OCI-LY1 (cell line): Measurements from ENCODE around the gene UBE2R2.

Experiments used
- H2AFZ ChIP-seq: fragments of 200-600 bp; sonication (generic), shearing (Covaris generic); 2 replicates; pipeline ENCODE4 v1.6.0; 2014; ENCODE audit warnings: antibody characterized with exemption, mild to moderate bottlenecking, low read length
- H3F3A ChIP-seq: fragments of 200-600 bp; sonication (generic), shearing (Covaris generic); 2 replicates; pipeline ENCODE4 v1.6.0; 2014; ENCODE audit warnings: mild to moderate bottlenecking, antibody characterized with exemption, low read length, moderate library complexity; ENCODE audit not compliant: insufficient read depth
- H3K27ac ChIP-seq: fragments of 200-600 bp; sonication (generic); 2 replicates; pipeline ENCODE4 v1.5.1; 2014; ENCODE audit warnings: low read length, mixed run types, mild to moderate bottlenecking, low read depth; ENCODE audit not compliant: poor library complexity, severe bottlenecking
- H3K27me3 ChIP-seq: fragments of 200-600 bp; sonication (generic); 2 replicates; pipeline ENCODE4 v1.6.0; 2014; ENCODE audit warnings: antibody characterized with exemption, mild to moderate bottlenecking, low read length, moderate library complexity; ENCODE audit not compliant: insufficient read depth
- H3K36me3 ChIP-seq: fragments of 200-600 bp; sonication (generic); 2 replicates; pipeline ENCODE4 v1.6.1; 2014; ENCODE audit warnings: mild to moderate bottlenecking, antibody characterized with exemption, low read length, moderate library complexity, mixed read lengths; ENCODE audit not compliant: insufficient read depth
- H3K4me1 ChIP-seq: fragments of 200-600 bp; sonication (generic); 2 replicates; pipeline ENCODE4 v1.5.1; 2014; ENCODE audit warnings: mild to moderate bottlenecking, low read length, moderate library complexity; ENCODE audit not compliant: insufficient read depth, severe bottlenecking
- H3K4me2 ChIP-seq: fragments of 200-600 bp; sonication (generic), shearing (Covaris generic); 2 replicates; pipeline ENCODE4 v1.6.1; 2014; ENCODE audit warnings: low read length
- H3K4me3 ChIP-seq: fragments of 200-600 bp; sonication (generic); 2 replicates; pipeline ENCODE4 v1.5.1; 2014; ENCODE audit warnings: low read length, low read depth, mild to moderate bottlenecking, mixed read lengths; ENCODE audit not compliant: poor library complexity, severe bottlenecking
- H3K79me2 ChIP-seq: fragments of 200-600 bp; shearing (Covaris generic); 2 replicates; pipeline ENCODE4 v1.6.1; 2016; ENCODE audit warnings: mixed run types, low read length, mixed read lengths; ENCODE audit not compliant: insufficient read depth
- H3K9ac ChIP-seq: fragments of 200-600 bp; sonication (generic), shearing (Covaris generic); 2 replicates; pipeline ENCODE4 v1.6.1; 2014; ENCODE audit warnings: mild to moderate bottlenecking, low read length, mixed read lengths
- H3K9me2 ChIP-seq: fragments of 200-600 bp; sonication (generic), shearing (Covaris generic); 2 replicates; pipeline ENCODE4 v1.6.1; 2014; ENCODE audit warnings: low read depth, mild to moderate bottlenecking, low read length, mixed read lengths
- H3K9me3 ChIP-seq: fragments of 200-600 bp; shearing (Covaris generic); 2 replicates; pipeline ENCODE4 v1.6.1; 2014; ENCODE audit warnings: low read length, mixed read lengths
- H4K20me1 ChIP-seq: fragments of 200-600 bp; sonication (generic), shearing (Covaris generic); 2 replicates; pipeline ENCODE4 v1.6.0; 2016; ENCODE audit warnings: mild to moderate bottlenecking, low read length; ENCODE audit not compliant: insufficient read depth
- CTCF ChIP-seq: fragments of 200-600 bp; sonication (generic), shearing (Covaris generic); IDR thresholded peaks from 2 replicates; pipeline ENCODE4 v1.5.1; 2017; ENCODE audit warnings: mild to moderate bottlenecking, antibody characterized with exemption, low read length, moderate library complexity, mixed read lengths
- EZH2 ChIP-seq: fragments of 200-600 bp; sonication (generic), shearing (Covaris generic); IDR thresholded peaks from 2 replicates; pipeline ENCODE4 v1.8.0; 2017; ENCODE audit warnings: borderline replicate concordance, mixed run types, mild to moderate bottlenecking, antibody characterized with exemption, low read length, moderate library complexity, mixed read lengths

The UBE2R2 gene

GRCh38 chr9:33908749-33909148 is 91.8 kb downstream of the UBE2R2 start:
- no peaks in the 10 kb centered on the region for H3K4me1 ChIP-seq
- H3K9me2 ChIP-seq = no peaks in the 10 kb centered on the region
- H3K27me3 ChIP-seq = no peaks in the 10 kb centered on the region
- H3K9me3 ChIP-seq = no peaks in the 10 kb centered on the region
- no peak overlapping the region for H3K4me2 ChIP-seq
- no peak for TF ChIP-seq CTCF
- TF ChIP-seq EZH2 = no peak
- no peak overlapping the region for H3K9ac ChIP-seq
- no peaks in the 10 kb centered on the region for H4K20me1 ChIP-seq
- H2AFZ ChIP-seq = no peak overlapping the region
- no peak overlapping the region for H3K27ac ChIP-seq
- peaks cover 68% of the 10 kb centered on the region for H3K36me3 ChIP-seq
- H3K79me2 ChIP-seq = no peaks in the 10 kb centered on the region; the same call in 1 of the 2 replicates
- H3F3A ChIP-seq = no peaks in the 10 kb centered on the region; the same call in 1 of the 2 replicates
- H3K4me3 ChIP-seq = no peak overlapping the region

GRCh38 chr9:33913541-33913940 is 96.6 kb downstream of the UBE2R2 start:
- H3K4me3 ChIP-seq = no peak overlapping the region

GRCh38 chr9:33914887-33915628 is 98.1 kb downstream of the UBE2R2 start:
- Histone ChIP-seq H3K27me3 (no peaks in the 10 kb centered on the region), H3K79me2 (no peaks in the 10 kb centered on the region; the same call in 1 of the 2 replicates), H2AFZ (no peak overlapping the region), H3K9me2 (no peaks in the 10 kb centered on the region), H3K36me3 (peaks cover 81% of the 10 kb centered on the region), H3K4me2 (no peak overlapping the region), H3K27ac (no peak overlapping the region), H3F3A (peaks cover 4% of the 10 kb centered on the region; the same call in 1 of the 2 replicates), H3K4me3 (no peak overlapping the region), H3K9ac (no peak overlapping the region), H3K4me1 (no peaks in the 10 kb centered on the region), H4K20me1 (no peaks in the 10 kb centered on the region), H3K9me3 (no peaks in the 10 kb centered on the region)
- TF ChIP-seq EZH2 (no peak), CTCF (no peak)

More at GRCh38 chr9:33913541-33913940, 96.6 kb downstream of the UBE2R2 start:
- Histone ChIP-seq H3K79me2 (no peaks in the 10 kb centered on the region; the same call in 1 of the 2 replicates), H3K9ac (no peak overlapping the region), H3F3A (peaks cover 4% of the 10 kb centered on the region; the same call in 1 of the 2 replicates), H3K9me3 (no peaks in the 10 kb centered on the region), H3K27me3 (no peaks in the 10 kb centered on the region), H2AFZ (no peak overlapping the region), H3K27ac (no peak overlapping the region), H4K20me1 (no peaks in the 10 kb centered on the region), H3K9me2 (no peaks in the 10 kb centered on the region), H3K4me2 (no peak overlapping the region), H3K36me3 (peaks cover 74% of the 10 kb centered on the region), H3K4me1 (no peaks in the 10 kb centered on the region)
- no peak for TF ChIP-seq EZH2
- TF ChIP-seq CTCF = no peak
